Endometrial microvascular endothelial cells (primary cell): ENCODE measurements around the gene ABCB1. TPM values are rescaled to one million over a fixed set of nuclear protein-coding genes. Genes with fewer than 3 reads are reported as not detected.

Experiments
- total RNA-seq: library from RNA; depleted of rRNA; stranded (reverse); fragments of >200 nt; gene quantifications from one replicate; pipeline ENCODE4 v1.2.3, GENCODE V29; 2015; ENCODE audit errors: inconsistent ontology term

ABCB1 gene
- total RNA-seq, 1 donor from 2014 or later: 103 TPM

Other genes with a start within 250 kb of the ABCB1 start
- gene ABCB4, start 125.2 kb downstream of the ABCB1 start, total RNA-seq: 0.65 TPM
- 24.7 TPM for gene RUNDC3B, start 27.5 kb upstream of the ABCB1 start, total RNA-seq